Measurements from ENCODE around the gene PAX2. TPM values are rescaled to one million over a fixed set of nuclear protein-coding genes. Genes with fewer than 3 reads are reported as not detected.

Gene PAX2
- polyA plus RNA-seq, 3 donors: not detected

DNA sequence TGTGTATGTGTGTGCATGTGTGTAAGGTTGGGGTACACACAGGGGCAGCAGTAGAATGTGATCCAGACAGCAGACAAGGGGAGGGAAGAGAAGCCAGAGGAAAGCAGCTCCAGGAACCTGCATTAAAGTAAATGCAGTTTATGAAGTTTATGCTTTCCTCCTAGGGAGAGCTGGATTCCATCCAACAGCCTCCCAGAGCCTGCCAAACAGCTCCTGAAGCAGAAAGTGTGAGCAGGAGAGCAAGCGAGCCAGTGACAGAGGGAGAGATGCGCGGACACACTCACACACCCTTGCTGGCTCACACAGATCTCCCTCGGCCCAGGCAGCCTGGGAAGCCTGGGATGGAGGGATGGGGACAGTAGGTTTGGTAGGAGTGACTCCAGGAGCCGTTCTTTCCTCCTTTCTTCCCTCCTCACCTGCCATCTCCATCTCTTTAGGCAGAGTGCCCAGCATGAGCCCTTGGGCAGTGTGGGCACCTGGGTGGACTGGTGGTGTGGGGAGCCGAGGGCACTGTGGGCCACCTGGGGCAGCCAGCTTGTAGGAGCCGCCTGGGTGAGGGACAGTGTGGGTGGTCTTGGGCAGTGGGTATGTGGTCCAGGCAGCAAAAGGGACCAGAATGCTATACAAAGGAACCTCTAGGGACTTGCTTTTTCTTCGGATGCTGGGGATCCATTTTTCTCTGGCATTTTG is 46.1 kb downstream of the PAX2 start:
- Histone ChIP-seq H3K4me1 (ENCODE audit: control insufficient read depth in 1 of 2, insufficient read depth in 2 of 2, low read length in 2 of 2) (no peaks in the 10 kb centered on the region), H3K79me2 (ENCODE audit: insufficient read depth, low read length) (no peaks in the 10 kb centered on the region), H3K36me3 (replicated peaks in 1 of 2; ENCODE audit: control insufficient read depth in 1 of 2, insufficient read depth in 2 of 2, low read length in 2 of 2) (no peaks in the 10 kb centered on the region), H3K4me3 (replicated peaks in 1 of 3; ENCODE audit: low read depth in 2 of 3, low read length in 3 of 3) (no peak overlapping the region), H3K9me3 (replicated peaks in 1 of 2; ENCODE audit: control insufficient read depth in 1 of 2, insufficient read depth in 1 of 2, low read length in 2 of 2) (no peaks in the 10 kb centered on the region), H3K27ac (ENCODE audit: low read depth in 1 of 2, low read length in 2 of 2) (no peak overlapping the region), H3K4me2 (replicated peaks; ENCODE audit: extremely low read depth, low read length, poor library complexity, severe bottlenecking) (no peak overlapping the region), H4K20me1 (ENCODE audit: insufficient read depth, low read length) (no peaks in the 10 kb centered on the region), H3K27me3 (ENCODE audit: control insufficient read depth in 2 of 2, insufficient read depth in 2 of 2, low read length in 2 of 2) (peaks cover 3 to 34% of the 10 kb centered on the region in 2 donors), H2AFZ (ENCODE audit: insufficient read depth, low read depth, low read length, poor library complexity, severe bottlenecking) (no peak overlapping the region), H3K9ac (ENCODE audit: insufficient read depth, low read length, poor library complexity, severe bottlenecking) (no peak overlapping the region)
- intact Hi-C loops (cut with micrococcal nuclease): no loop called here
- DNase-seq: no peak
- TF ChIP-seq, protein P1, sequence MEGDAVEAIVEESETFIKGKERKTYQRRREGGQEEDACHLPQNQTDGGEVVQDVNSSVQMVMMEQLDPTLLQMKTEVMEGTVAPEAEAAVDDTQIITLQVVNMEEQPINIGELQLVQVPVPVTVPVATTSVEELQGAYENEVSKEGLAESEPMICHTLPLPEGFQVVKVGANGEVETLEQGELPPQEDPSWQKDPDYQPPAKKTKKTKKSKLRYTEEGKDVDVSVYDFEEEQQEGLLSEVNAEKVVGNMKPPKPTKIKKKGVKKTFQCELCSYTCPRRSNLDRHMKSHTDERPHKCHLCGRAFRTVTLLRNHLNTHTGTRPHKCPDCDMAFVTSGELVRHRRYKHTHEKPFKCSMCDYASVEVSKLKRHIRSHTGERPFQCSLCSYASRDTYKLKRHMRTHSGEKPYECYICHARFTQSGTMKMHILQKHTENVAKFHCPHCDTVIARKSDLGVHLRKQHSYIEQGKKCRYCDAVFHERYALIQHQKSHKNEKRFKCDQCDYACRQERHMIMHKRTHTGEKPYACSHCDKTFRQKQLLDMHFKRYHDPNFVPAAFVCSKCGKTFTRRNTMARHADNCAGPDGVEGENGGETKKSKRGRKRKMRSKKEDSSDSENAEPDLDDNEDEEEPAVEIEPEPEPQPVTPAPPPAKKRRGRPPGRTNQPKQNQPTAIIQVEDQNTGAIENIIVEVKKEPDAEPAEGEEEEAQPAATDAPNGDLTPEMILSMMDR (IDR thresholded peaks at IDR 0.05): no peak
- Mint-ChIP-seq H3K4me1 (no peaks in the 10 kb centered on the region), H3K4me3 (no peak overlapping the region), H3K9me3 (peaks cover 0 to 2% (median 0%) of the 10 kb centered on the region in 7 donors), H3K27ac (no peak overlapping the region), H3K36me3 (no peaks in the 10 kb centered on the region), H3K27me3 (ENCODE audit: low read depth in 3 of 3) (peaks cover 32 to 60% (median 48%) of the 10 kb centered on the region in 3 donors)
- WGBS (ENCODE audit: insufficient coverage): 92% methylated on average over 2 of the region's 8 CpGs

DNA sequence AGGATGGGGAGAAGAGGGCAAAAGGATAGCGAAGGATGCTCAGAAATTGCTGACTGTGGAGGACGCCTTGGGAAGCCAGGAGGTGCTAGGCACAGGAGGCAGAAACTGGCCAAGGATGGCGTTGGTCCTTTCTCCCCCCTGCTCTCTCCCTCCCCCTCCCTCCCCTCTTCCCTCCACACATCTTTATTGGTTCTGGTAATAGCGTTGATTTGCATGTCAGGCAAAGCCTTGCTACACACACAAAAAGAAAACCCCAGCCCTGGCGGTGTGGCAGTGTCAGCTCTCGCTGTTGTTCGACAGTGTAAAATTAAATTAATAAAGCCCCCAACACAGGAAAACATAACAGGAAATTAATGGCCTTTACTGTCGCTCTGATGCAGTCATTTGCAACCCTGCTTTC is 47.2 kb downstream of the PAX2 start:
- Mint-ChIP-seq H3K4me3 (no peak overlapping the region), H3K27me3 (ENCODE audit: low read depth in 3 of 3) (peaks cover 26 to 54% (median 48%) of the 10 kb centered on the region in 3 donors), H3K36me3 (no peaks in the 10 kb centered on the region), H3K9me3 (peaks cover 0 to 2% (median 0%) of the 10 kb centered on the region in 7 donors), H3K27ac (no peak overlapping the region), H3K4me1 (no peaks in the 10 kb centered on the region)
- H3K79me2 ChIP-seq (ENCODE audit: insufficient read depth, low read length): no peaks in the 10 kb centered on the region
- H3K4me3 ChIP-seq (replicated peaks in 1 of 3; ENCODE audit: low read depth in 2 of 3, low read length in 3 of 3): no peak overlapping the region
- H3K4me2 ChIP-seq (replicated peaks; ENCODE audit: extremely low read depth, low read length, poor library complexity, severe bottlenecking): no peak overlapping the region
- TF ChIP-seq, protein P1 (IDR thresholded peaks at IDR 0.05): no peak
- WGBS (ENCODE audit: insufficient coverage): 77% methylated on average over 6 of the region's 8 CpGs
- H4K20me1 ChIP-seq (ENCODE audit: insufficient read depth, low read length): no peaks in the 10 kb centered on the region
- no peaks in the 10 kb centered on the region for H3K36me3 ChIP-seq (replicated peaks in 1 of 2; ENCODE audit: control insufficient read depth in 1 of 2, insufficient read depth in 2 of 2, low read length in 2 of 2)
- no peak overlapping the region for H2AFZ ChIP-seq (ENCODE audit: insufficient read depth, low read depth, low read length, poor library complexity, severe bottlenecking)
- H3K9ac ChIP-seq (ENCODE audit: insufficient read depth, low read length, poor library complexity, severe bottlenecking): no peak overlapping the region
- no peak overlapping the region for H3K27ac ChIP-seq (ENCODE audit: low read depth in 1 of 2, low read length in 2 of 2)
- no peaks in the 10 kb centered on the region for H3K9me3 ChIP-seq (replicated peaks in 1 of 2; ENCODE audit: control insufficient read depth in 1 of 2, insufficient read depth in 1 of 2, low read length in 2 of 2)
- no peak for DNase-seq
- intact Hi-C loops (cut with micrococcal nuclease): no loop called here
- no peaks in the 10 kb centered on the region for H3K4me1 ChIP-seq (ENCODE audit: control insufficient read depth in 1 of 2, insufficient read depth in 2 of 2, low read length in 2 of 2)
- H3K27me3 ChIP-seq (ENCODE audit: control insufficient read depth in 2 of 2, insufficient read depth in 2 of 2, low read length in 2 of 2): peaks cover 6 to 29% of the 10 kb centered on the region in 2 donors

Measured in CD14-positive monocyte (primary cell).